ENCODE results near the gene CPAMD8. TPM values are rescaled to one million over a fixed set of nuclear protein-coding genes. Genes with fewer than 3 reads are reported as not detected.

The CPAMD8 gene
- total RNA-seq, 1 donor from 2014 or later = 42.9 TPM

GRCh38 chr19:16927883-16928282 is 98.7 kb downstream of the CPAMD8 start:
- DNase-seq (ENCODE audit: extremely low spot score, unreplicated experiment) = no peak
- Mint-ChIP-seq H3K9me3 (peaks cover 7% of the 10 kb centered on the region), H3K36me3 (peaks cover 34% of the 10 kb centered on the region), H3K27me3 (no peaks in the 10 kb centered on the region), H3K27ac (no peak overlapping the region), H3K4me3 (no peak overlapping the region), H3K4me1 (ENCODE audit: unreplicated experiment) (no peaks in the 10 kb centered on the region)
- no peak for TF ChIP-seq CTCF (conservative IDR thresholded peaks at IDR 0.05)

GRCh38 chr19:16922949-16923348 is 103.7 kb downstream of the CPAMD8 start:
- DNase-seq (ENCODE audit: extremely low spot score, unreplicated experiment) = no peak
- Mint-ChIP-seq H3K36me3 (peaks cover 30% of the 10 kb centered on the region), H3K27me3 (no peaks in the 10 kb centered on the region), H3K4me1 (ENCODE audit: unreplicated experiment) (no peaks in the 10 kb centered on the region), H3K9me3 (peaks cover 7% of the 10 kb centered on the region), H3K27ac (no peak overlapping the region), H3K4me3 (no peak overlapping the region)
- no peak for TF ChIP-seq CTCF (conservative IDR thresholded peaks at IDR 0.05)

GRCh38 chr19:16922592-16922934 is 104.0 kb downstream of the CPAMD8 start:
- no peak for TF ChIP-seq CTCF (conservative IDR thresholded peaks at IDR 0.05)
- no peaks in the 10 kb centered on the region for H3K4me1 Mint-ChIP-seq (ENCODE audit: unreplicated experiment)
- peaks cover 7% of the 10 kb centered on the region for H3K9me3 Mint-ChIP-seq
- H3K27me3 Mint-ChIP-seq = no peaks in the 10 kb centered on the region
- peaks cover 30% of the 10 kb centered on the region for H3K36me3 Mint-ChIP-seq
- DNase-seq (ENCODE audit: extremely low spot score, unreplicated experiment) = no peak
- H3K4me3 Mint-ChIP-seq = no peak overlapping the region
- H3K27ac Mint-ChIP-seq = no peak overlapping the region

GRCh38 chr19:16921766-16922591 is 104.6 kb downstream of the CPAMD8 start:
- Mint-ChIP-seq H3K27me3 (no peaks in the 10 kb centered on the region), H3K27ac (no peak overlapping the region), H3K9me3 (peaks cover 6% of the 10 kb centered on the region), H3K4me3 (no peak overlapping the region), H3K36me3 (peaks cover 25% of the 10 kb centered on the region), H3K4me1 (ENCODE audit: unreplicated experiment) (no peaks in the 10 kb centered on the region)
- no peak for TF ChIP-seq CTCF (conservative IDR thresholded peaks at IDR 0.05)
- DNase-seq (ENCODE audit: extremely low spot score, unreplicated experiment) = no peak

GRCh38 chr19:16920816-16921529 is 105.6 kb downstream of the CPAMD8 start:
- Mint-ChIP-seq H3K9me3 (no peaks in the 10 kb centered on the region), H3K27ac (no peak overlapping the region), H3K27me3 (no peaks in the 10 kb centered on the region), H3K4me3 (no peak overlapping the region), H3K4me1 (ENCODE audit: unreplicated experiment) (no peaks in the 10 kb centered on the region), H3K36me3 (peaks cover 22% of the 10 kb centered on the region)
- no peak for DNase-seq (ENCODE audit: extremely low spot score, unreplicated experiment)
- no peak for TF ChIP-seq CTCF (conservative IDR thresholded peaks at IDR 0.05)

Measured in type B pancreatic cell (in vitro differentiated cells).